GM12878 (cell line): ENCODE measurements around the gene HOXB13. TPM values are rescaled to one million over a fixed set of nuclear protein-coding genes. Genes with fewer than 3 reads are reported as not detected.

Source experiments
- CBX3 ChIP-seq: fragments of 200-600 bp; sonication (generic); IDR thresholded peaks from 2 replicates; pipeline ENCODE4 v1.6.1; 2016; ENCODE audit warnings: low read depth, borderline replicate concordance
- EED ChIP-seq: sonication (generic); IDR thresholded peaks from 2 replicates; pipeline ENCODE4 v1.6.1; 2016; ENCODE audit warnings: antibody characterized with exemption, low read depth
- EP300 ChIP-seq, 2 experiments: fragments of 150-350 bp in 1 of 2; IDR thresholded peaks; 2 replicates each; pipeline ENCODE4 v1.6.1; 2011 to 2012; ENCODE audit warnings: low read depth in 2 of 2, low read length in 2 of 2, borderline replicate concordance in 1 of 2, improper control_type of control experiment in 1 of 2, inconsistent platforms in 1 of 2; ENCODE audit not compliant: control insufficient read depth in 1 of 2
- EZH2 ChIP-seq: IDR thresholded peaks from 2 replicates; pipeline ENCODE4 v1.6.1; 2012; ENCODE audit warnings: low read depth, mild to moderate bottlenecking, control low read depth, inconsistent platforms, low read length, borderline replicate concordance; ENCODE audit not compliant: control insufficient read depth
- FOXK2 ChIP-seq: fragments of 450-650 bp; IDR thresholded peaks from 2 replicates; pipeline ENCODE4 v1.6.1; 2017; ENCODE audit warnings: mild to moderate bottlenecking, moderate library complexity
- HCFC1 ChIP-seq: fragments of 150-350 bp; IDR thresholded peaks from 2 replicates; pipeline ENCODE4 v1.6.1; 2014; ENCODE audit warnings: low read length
- HDAC6 ChIP-seq: fragments of 200-600 bp; sonication (generic); IDR thresholded peaks from one replicate; pipeline ENCODE4 v1.8.0; 2017; ENCODE audit warnings: antibody characterized with exemption; ENCODE audit not compliant: unreplicated experiment
- HSF1 ChIP-seq: fragments of 150-350 bp; IDR thresholded peaks from 2 replicates; pipeline ENCODE4 v1.6.1; 2014; ENCODE audit warnings: mild to moderate bottlenecking, low read depth, low read length
- IRF3 ChIP-seq: fragments of 450-650 bp; IDR thresholded peaks from 2 replicates; pipeline ENCODE4 v1.6.1; 2014; ENCODE audit warnings: mild to moderate bottlenecking
- JUNB ChIP-seq: IDR thresholded peaks from 2 replicates; pipeline ENCODE4 v1.6.1; 2016; ENCODE audit warnings: antibody characterized with exemption, mild to moderate bottlenecking
- JUND ChIP-seq: IDR thresholded peaks from 2 replicates; pipeline ENCODE4 v1.6.1; 2012; ENCODE audit warnings: low read depth, mild to moderate bottlenecking, low read length, improper control_type of control experiment, moderate library complexity
- LARP7 ChIP-seq: fragments of 450-650 bp; IDR thresholded peaks from 2 replicates; pipeline ENCODE4 v1.6.1; 2017; ENCODE audit warnings: mild to moderate bottlenecking
- MEF2A ChIP-seq: IDR thresholded peaks from 2 replicates; pipeline ENCODE4 v1.6.1; 2011; ENCODE audit warnings: low read depth, mild to moderate bottlenecking, low read length, moderate library complexity; ENCODE audit not compliant: insufficient read depth
- MLLT1 ChIP-seq: fragments of 450-650 bp; IDR thresholded peaks from 2 replicates; pipeline ENCODE4 v1.6.1; 2016; ENCODE audit warnings: mild to moderate bottlenecking
- MTA3 ChIP-seq: IDR thresholded peaks from 2 replicates; pipeline ENCODE4 v1.6.1; 2012; ENCODE audit warnings: low read length, inconsistent platforms, borderline replicate concordance
- NFXL1 ChIP-seq: fragments of 450-650 bp; IDR thresholded peaks from 2 replicates; pipeline ENCODE4 v1.6.1; 2017; ENCODE audit warnings: antibody characterized with exemption, mild to moderate bottlenecking, borderline replicate concordance
- NRF1 ChIP-seq: conservative IDR thresholded peaks from 2 replicates; pipeline ENCODE4 v1.6.1; 2011; ENCODE audit warnings: mild to moderate bottlenecking, low read depth, low read length, improper control_type of control experiment
- RCOR1 ChIP-seq: conservative IDR thresholded peaks from 2 replicates; pipeline ENCODE4 v1.6.1; 2012; ENCODE audit warnings: low read depth, low read length, improper control_type of control experiment
- SKIL ChIP-seq: fragments of 450-650 bp; IDR thresholded peaks from 2 replicates; pipeline ENCODE4 v1.6.1; 2017; ENCODE audit warnings: mild to moderate bottlenecking, low read depth, inconsistent platforms; ENCODE audit not compliant: poor library complexity, severe bottlenecking
- SMAD1 ChIP-seq: fragments of 450-650 bp; IDR thresholded peaks from 2 replicates; pipeline ENCODE4 v1.6.1; 2018; ENCODE audit warnings: mild to moderate bottlenecking, low read depth; ENCODE audit not compliant: partially characterized antibody
- STAT3 ChIP-seq: IDR thresholded peaks from 2 replicates; pipeline ENCODE4 v1.6.1; 2011; ENCODE audit warnings: low read depth, low read length, improper control_type of control experiment
- SUPT20H ChIP-seq: IDR thresholded peaks from 2 replicates; pipeline ENCODE4 v1.6.1; 2011; ENCODE audit warnings: low read depth, mild to moderate bottlenecking, low read length, moderate library complexity, borderline replicate concordance; ENCODE audit not compliant: control insufficient read depth
- USF1 ChIP-seq: IDR thresholded peaks from 2 replicates; pipeline ENCODE4 v1.6.1; 2011; ENCODE audit warnings: borderline replicate concordance, low read depth, mild to moderate bottlenecking, moderate library complexity, mixed read lengths, low read length; ENCODE audit not compliant: insufficient read depth; ENCODE audit errors: extremely low read length
- polyA plus RNA-seq, 11 experiments: library from polyadenylated mRNA; depleted of rRNA in 4 of 11; unstranded in 6 of 11; stranded (reverse) in 5 of 11; fragments of >200 nt; fragmentation: Nextera tagmentation in 4 of 11; fragmentation: Illumina TruSeq in 1 of 11; extraction: Ambion mirVana in 4 of 11; extraction: Trizol in 1 of 11; gene quantifications; 1 replicate in 1 of 11; 2 replicates in 10 of 11; pipeline versions ENCODE4 v1.2.1 to v1.2.3, GENCODE V29; 2011 to 2016; ENCODE audit warnings: inconsistent platforms in 2 of 11, missing spikeins in 2 of 11, low read depth in 1 of 11
- total RNA-seq, 4 experiments: library from RNA; depleted of rRNA in 3 of 4; stranded (reverse); fragments of >200 nt in 3 of 4; fragmentation: Illumina TruSeq in 1 of 4; extraction: Trizol in 1 of 4; gene quantifications; 2 replicates each; pipeline versions ENCODE4 v1.2.1 to v1.2.3, GENCODE V29; 2013 to 2021

HOXB13 gene
- total and polyA plus RNA-seq, 10 of the 15 experiments (the other 5 are each of a cell fraction or from before 2014, with no cell fraction given): 0.05 TPM; not detected in 9

GRCh38 chr17:48678141-48678971 is 50.2 kb downstream of the HOXB13 start (continued):
- TF ChIP-seq EP300 (IDR thresholded peaks at IDR 0.05; ENCODE audit: borderline replicate concordance in 1 of 2, control insufficient read depth in 1 of 2, low read depth in 2 of 2, low read length in 2 of 2) (no peak), HCFC1 (no peak), MLLT1 (peak; percentile 92), MEF2A (no peak), EZH2 (no peak), HDAC6 (no peak), IRF3 (no peak), HSF1 (no peak), STAT3 (no peak), MTA3 (no peak), SKIL (no peak), JUND (no peak), SMAD1 (no peak), EED (no peak), CBX3 (no peak), FOXK2 (no peak), RCOR1 (no peak), NRF1 (no peak), LARP7 (peak; percentile 54; the same call in 1 of the 2 replicates), SUPT20H (no peak), USF1 (no peak), JUNB (no peak), NFXL1 (no peak)
